Kidney (tissue), 14 donors: Measurements from ENCODE around the gene TAS2R43. TPM values are rescaled to one million over a fixed set of nuclear protein-coding genes. Genes with fewer than 3 reads are reported as not detected.

Source experiments
- DNase-seq, 5 donors: peaks; one replicate each; pipeline ENCODE4 v3.0.0-alpha.2; 2013 to 2020
- FAIRE-seq: peaks from 2 replicates; lab custom pipeline; 2012; peaks lifted over from hg19 to GRCh38; lab: Jason Lieb, UNC
- H3K27ac ChIP-seq, 2 donors: one replicate each; pipeline ENCODE4 v1.7.0; 2013; ENCODE audit warnings: low read depth in 2 of 2, low read length in 2 of 2, inconsistent platforms in 1 of 2
- H3K27me3 ChIP-seq: one replicate; pipeline ENCODE4 v1.7.1; 2013; ENCODE audit warnings: low read length, inconsistent platforms; ENCODE audit not compliant: control insufficient read depth, insufficient read depth
- H3K36me3 ChIP-seq, 3 donors: one replicate each; pipeline versions ENCODE4 v1.7.0 to v1.7.1; 2013; ENCODE audit warnings: low read length in 3 of 3, control low read depth in 1 of 3, inconsistent platforms in 1 of 3; ENCODE audit not compliant: insufficient read depth in 3 of 3, control insufficient read depth in 2 of 3
- H3K4me1 ChIP-seq, 3 donors: one replicate each; pipeline versions ENCODE4 v1.7.0 to v1.7.1; 2013; ENCODE audit warnings: low read length in 3 of 3, inconsistent platforms in 1 of 3, low read depth in 1 of 3; ENCODE audit not compliant: control insufficient read depth in 2 of 3, insufficient read depth in 2 of 3
- H3K4me3 ChIP-seq, 3 donors: one replicate each; pipeline versions ENCODE4 v1.7.0 to v1.8.1; 2013; ENCODE audit warnings: low read length in 3 of 3, control low read depth in 1 of 3, inconsistent platforms in 1 of 3
- H3K9ac ChIP-seq, 3 donors: one replicate each; pipeline versions ENCODE4 v1.7.0 to v1.7.1; 2013; ENCODE audit warnings: low read length in 3 of 3, control low read depth in 1 of 3, inconsistent platforms in 1 of 3
- H3K9me3 ChIP-seq, 3 donors: one replicate each; pipeline versions ENCODE4 v1.7.0 to v1.7.1; 2013; ENCODE audit warnings: low read length in 3 of 3, control low read depth in 1 of 3, inconsistent platforms in 1 of 3; ENCODE audit not compliant: control insufficient read depth in 2 of 3, insufficient read depth in 1 of 3
- intact Hi-C: fragments of 100-400 bp; cut with DNase I; formaldehyde crosslinking; loops from one replicate; pipeline ENCODE4 v1.11.1; 2022
- polyA plus RNA-seq: library from polyadenylated mRNA; stranded (reverse); fragments of 350-450 nt; fragmentation: Illumina TruSeq; extraction: RNeasy Lipid Tissue Mini Kit (QIAGEN cat#74804); gene quantifications from one replicate; pipeline ENCODE4 v1.2.3, GENCODE V29; 2014; ENCODE audit warnings: low read depth, low replicate concordance; ENCODE audit not compliant: insufficient read depth
- total RNA-seq: library from RNA; stranded (reverse); fragmentation: NEBNext Ultra II Directional; extraction: Animal tissue kit (Norgen Biotek cat#: 25700); gene quantifications from one replicate; pipeline ENCODE4 v1.2.1, GENCODE V29; 2021
- TF ChIP-seq, protein P1 (sequence below): IDR thresholded peaks from 3 replicates; pipeline ENCODE4 v1.5.1; 2012; ENCODE audit warnings: mild to moderate bottlenecking, moderate library complexity, borderline replicate concordance; ENCODE audit not compliant: insufficient read depth; ENCODE audit errors: extremely low read depth
- donor health status: control.
- donor health status: control.
- donor health status: control.
- donor health status: control.
- donor health status: control.
- donor health status: DM: yes; HTN: yes; CAD: no.
- donor health status: Normal renal cell carcinoma (clear cell type).

TAS2R43 gene
- total and polyA plus RNA-seq, 2 donors from 2014 or later: 0.85 TPM; not detected in 1

DNA sequence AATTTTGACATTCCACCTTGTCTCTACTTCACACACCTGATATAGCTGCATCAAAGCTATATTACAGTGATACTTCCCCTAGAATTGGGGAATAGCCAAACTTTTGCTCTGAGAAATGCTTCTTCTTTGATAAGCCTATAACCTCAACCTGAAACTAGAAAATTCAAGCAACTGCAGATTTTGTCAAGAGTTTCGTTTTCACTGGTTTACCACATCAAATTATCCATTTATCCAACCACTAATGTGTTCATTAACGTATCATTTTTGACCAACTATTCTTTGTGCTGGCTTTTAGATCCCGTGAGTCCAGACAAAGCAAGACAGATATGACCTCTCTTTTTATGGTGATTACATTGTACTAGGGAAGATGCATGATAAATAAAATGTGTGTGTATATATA lies 16.5 kb downstream of the TAS2R43 start:
- intact Hi-C loops: no loop called here
- FAIRE-seq (no peak), DNase-seq (no peak)
- no peaks in the 10 kb centered on the region for H3K4me1 ChIP-seq
- H3K9ac ChIP-seq: no peak overlapping the region
- no peaks in the 10 kb centered on the region for H3K9me3 ChIP-seq
- no peak overlapping the region for H3K4me3 ChIP-seq
- H3K27ac ChIP-seq: no peak overlapping the region
- no peaks in the 10 kb centered on the region for H3K36me3 ChIP-seq
- no peaks in the 10 kb centered on the region for H3K27me3 ChIP-seq
- TF ChIP-seq, protein P1, sequence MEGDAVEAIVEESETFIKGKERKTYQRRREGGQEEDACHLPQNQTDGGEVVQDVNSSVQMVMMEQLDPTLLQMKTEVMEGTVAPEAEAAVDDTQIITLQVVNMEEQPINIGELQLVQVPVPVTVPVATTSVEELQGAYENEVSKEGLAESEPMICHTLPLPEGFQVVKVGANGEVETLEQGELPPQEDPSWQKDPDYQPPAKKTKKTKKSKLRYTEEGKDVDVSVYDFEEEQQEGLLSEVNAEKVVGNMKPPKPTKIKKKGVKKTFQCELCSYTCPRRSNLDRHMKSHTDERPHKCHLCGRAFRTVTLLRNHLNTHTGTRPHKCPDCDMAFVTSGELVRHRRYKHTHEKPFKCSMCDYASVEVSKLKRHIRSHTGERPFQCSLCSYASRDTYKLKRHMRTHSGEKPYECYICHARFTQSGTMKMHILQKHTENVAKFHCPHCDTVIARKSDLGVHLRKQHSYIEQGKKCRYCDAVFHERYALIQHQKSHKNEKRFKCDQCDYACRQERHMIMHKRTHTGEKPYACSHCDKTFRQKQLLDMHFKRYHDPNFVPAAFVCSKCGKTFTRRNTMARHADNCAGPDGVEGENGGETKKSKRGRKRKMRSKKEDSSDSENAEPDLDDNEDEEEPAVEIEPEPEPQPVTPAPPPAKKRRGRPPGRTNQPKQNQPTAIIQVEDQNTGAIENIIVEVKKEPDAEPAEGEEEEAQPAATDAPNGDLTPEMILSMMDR: no peak

DNA sequence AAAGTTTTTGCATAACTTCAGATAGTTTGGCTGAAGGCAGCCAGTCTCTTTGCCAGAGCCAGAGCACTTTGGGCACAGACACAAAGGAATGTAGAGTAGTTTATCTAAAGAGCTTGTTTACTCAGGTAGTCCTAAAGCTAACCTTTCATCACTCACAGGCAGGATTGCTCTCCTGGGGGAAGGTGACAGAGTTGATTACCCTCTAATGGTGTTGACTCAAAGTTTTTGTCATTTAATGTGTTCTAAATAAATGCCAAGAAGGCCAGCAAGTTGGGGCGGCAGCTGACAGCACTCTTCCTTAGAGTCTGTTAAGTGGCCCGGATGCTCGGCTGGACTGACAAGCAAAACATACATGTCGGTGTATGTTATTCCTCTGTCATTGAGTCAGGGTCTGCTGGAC lies 20.7 kb downstream of the TAS2R43 start:
- no peaks in the 10 kb centered on the region for H3K4me1 ChIP-seq
- H3K36me3 ChIP-seq: no peaks in the 10 kb centered on the region
- no peak overlapping the region for H3K4me3 ChIP-seq
- FAIRE-seq: no peak
- intact Hi-C loops: no loop called here
- DNase-seq: no peak
- no peaks in the 10 kb centered on the region for H3K27me3 ChIP-seq
- H3K27ac ChIP-seq: no peak overlapping the region
- peaks cover 0 to 2% (median 0%) of the 10 kb centered on the region in 3 donors for H3K9me3 ChIP-seq
- TF ChIP-seq, protein P1: no peak
- no peak overlapping the region for H3K9ac ChIP-seq

DNA sequence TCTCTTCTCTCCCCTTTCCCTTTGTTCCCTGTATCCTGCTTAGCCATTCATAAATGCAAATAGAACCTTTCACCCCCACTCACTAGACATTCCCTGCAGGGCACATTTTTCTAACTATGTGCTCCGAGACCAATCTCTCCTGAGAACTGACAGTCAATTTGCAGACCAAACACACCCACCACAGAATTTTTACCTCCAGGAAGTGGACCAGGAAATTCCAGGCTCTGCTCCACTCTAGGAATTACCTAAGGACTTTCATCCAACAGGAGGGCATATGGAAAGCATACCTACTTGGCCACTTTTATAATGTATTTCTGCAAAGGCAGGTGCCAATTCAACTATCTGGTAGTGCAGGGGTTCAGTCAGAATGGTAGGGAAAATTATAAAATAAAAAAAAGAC lies 21.1 kb downstream of the TAS2R43 start:
- Histone ChIP-seq H3K27me3 (no peaks in the 10 kb centered on the region), H3K36me3 (no peaks in the 10 kb centered on the region), H3K4me3 (no peak overlapping the region), H3K4me1 (no peaks in the 10 kb centered on the region), H3K27ac (no peak overlapping the region), H3K9ac (no peak overlapping the region), H3K9me3 (peaks cover 0 to 2% (median 0%) of the 10 kb centered on the region in 3 donors)
- FAIRE-seq (no peak), DNase-seq (no peak)
- TF ChIP-seq, protein P1: no peak
- intact Hi-C loops: no loop called here

DNA sequence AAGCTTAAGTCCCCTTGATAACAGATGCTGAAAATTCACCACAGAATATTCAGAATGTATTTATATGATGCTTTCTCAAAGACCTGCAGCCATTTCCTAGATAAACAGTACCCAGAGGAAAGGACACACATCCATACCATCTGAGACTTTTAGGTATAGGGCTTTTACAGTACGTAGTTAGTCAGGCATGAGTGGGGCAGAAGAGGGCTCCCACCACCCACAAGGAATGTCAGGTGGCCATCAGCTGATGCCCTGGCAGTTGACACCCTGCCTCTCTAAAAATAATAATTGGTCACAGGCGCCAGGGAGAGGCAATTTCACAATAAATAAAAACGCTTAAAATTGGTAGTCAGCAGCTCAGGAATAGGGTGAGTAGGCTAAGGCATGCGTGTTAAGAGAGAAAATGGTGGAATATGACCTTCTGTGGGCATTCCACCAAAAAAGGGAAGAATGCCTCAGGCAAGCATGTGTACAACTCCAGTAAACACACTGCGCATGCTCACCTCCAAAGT lies 22.2 kb downstream of the TAS2R43 start:
- intact Hi-C loops: no loop called here
- Histone ChIP-seq H3K4me1 (no peaks in the 10 kb centered on the region), H3K4me3 (no peak overlapping the region), H3K36me3 (no peaks in the 10 kb centered on the region), H3K9me3 (peaks cover 0 to 2% (median 0%) of the 10 kb centered on the region in 3 donors), H3K27me3 (no peaks in the 10 kb centered on the region), H3K27ac (no peak overlapping the region), H3K9ac (no peak overlapping the region)
- DNase-seq (no peak), FAIRE-seq (no peak)
- TF ChIP-seq, protein P1: no peak
